ENCODE data around the gene MLC1. TPM values are rescaled to one million over a fixed set of nuclear protein-coding genes. Genes with fewer than 3 reads are reported as not detected.

The MLC1 gene
- total and polyA plus RNA-seq, 10 of the 15 experiments (the other 5 are each of a cell fraction or from before 2014, with no cell fraction given): 0.03 to 0.15 (median 0.07) TPM; not detected in 7

- TF ChIP-seq LARP7 (IDR thresholded peaks at IDR 0.05) (no peak), USF1 (IDR thresholded peaks at IDR 0.05; ENCODE audit: borderline replicate concordance, extremely low read length, insufficient read depth, low read depth, low read length) (peak; percentile 76), BACH1 (IDR thresholded peaks at IDR 0.05; ENCODE audit: borderline replicate concordance) (peak; percentile 62), SKIL (IDR thresholded peaks at IDR 0.05; ENCODE audit: low read depth, poor library complexity, severe bottlenecking) (no peak), ZNF217 (IDR thresholded peaks at IDR 0.05) (no peak), CHD4 (IDR thresholded peaks at IDR 0.05) (no peak), RCOR1 (conservative IDR thresholded peaks at IDR 0.05; ENCODE audit: low read depth, low read length) (no peak), RUNX3 (IDR thresholded peaks at IDR 0.05; ENCODE audit: low read length) (peak; percentile 57), BRCA1 (IDR thresholded peaks at IDR 0.05; ENCODE audit: low read depth, low read length) (no peak), CHD1 (IDR thresholded peaks at IDR 0.05; ENCODE audit: low read depth, low read length) (no peak), JUND (IDR thresholded peaks at IDR 0.05; ENCODE audit: low read depth, low read length) (peak; percentile 50; the same call in 1 of the 2 replicates), ZBTB4 (CRISPR knock-in tag; IDR thresholded peaks at IDR 0.05) (no peak), SP1 (IDR thresholded peaks at IDR 0.05; ENCODE audit: low read depth, low read length) (peak; percentile 81), TCF3 (IDR thresholded peaks at IDR 0.05; ENCODE audit: borderline replicate concordance, insufficient read depth, low read depth, low read length) (0 out of 2 replicates have a peak, but pooled peaks have one; percentile 49), FOS (IDR thresholded peaks at IDR 0.05; ENCODE audit: borderline replicate concordance, extremely low read depth, insufficient read length) (no peak), SIN3A (IDR thresholded peaks at IDR 0.05; ENCODE audit: low read depth, low read length) (no peak), MLLT1 (IDR thresholded peaks at IDR 0.05) (no peak), DPF2 (IDR thresholded peaks at IDR 0.05) (peak; percentile 85), USF2 (IDR thresholded peaks at IDR 0.05; ENCODE audit: borderline replicate concordance, low read depth, low read length) (peak; percentile 45), SMAD1 (IDR thresholded peaks at IDR 0.05; ENCODE audit: low read depth, partially characterized antibody) (no peak), BMI1 (IDR thresholded peaks at IDR 0.05; ENCODE audit: borderline replicate concordance) (no peak), NRF1 (conservative IDR thresholded peaks at IDR 0.05; ENCODE audit: low read depth, low read length) (no peak)
Observed at GRCh38 chr22:50016988-50017700, 68.1 kb downstream of the MLC1 start (continued).

All from GM12878 (cell line).